Thoracic aorta (tissue), 2 donors: ENCODE measurements around the gene ARF3. TPM values are rescaled to one million over a fixed set of nuclear protein-coding genes. Genes with fewer than 3 reads are reported as not detected.
"Not testable (repeated sequence)": the region's sequence is repeated elsewhere in the genome, so short reads cannot be mapped to it uniquely, and the experiment has no call there.

Source experiments
- ATAC-seq: fragments of 150-250 bp; one replicate; pipeline ENCODE4 v1.8.0; 2017; ENCODE audit warnings: low read depth; ENCODE audit not compliant: insufficient number of reproducible peaks, low FRiP score
- DNase-seq: peaks from one replicate; pipeline ENCODE4 v3.0.0-alpha.2; 2020; ENCODE audit warnings: low spot score
- H3K27ac ChIP-seq, 2 donors: fragments of 200-600 bp; sonication (generic); 1 replicate in 1 of 2; 2 replicates in 1 of 2; pipeline ENCODE4 v1.5.1; 2016; ENCODE audit warnings: mild to moderate bottlenecking in 2 of 2, moderate library complexity in 2 of 2
- H3K27me3 ChIP-seq: fragments of 200-600 bp; sonication (generic); replicated peaks from 2 replicates; pipeline ENCODE4 v1.6.0; 2016; ENCODE audit warnings: mild to moderate bottlenecking; ENCODE audit not compliant: insufficient read depth
- H3K36me3 ChIP-seq: fragments of 200-600 bp; sonication (generic); one replicate; pipeline ENCODE4 v1.5.1; 2016
- H3K4me1 ChIP-seq, 2 donors: fragments of 200-600 bp; sonication (generic); 1 replicate in 1 of 2; 2 replicates in 1 of 2; pipeline versions ENCODE4 v1.5.1 to v1.6.0; 2016; ENCODE audit warnings: low read depth in 2 of 2, mild to moderate bottlenecking in 1 of 2; ENCODE audit not compliant: control insufficient read depth in 1 of 2
- H3K4me3 ChIP-seq: fragments of 200-600 bp; sonication (generic); 2 replicates; pipeline ENCODE4 v1.5.1; 2016; ENCODE audit warnings: mild to moderate bottlenecking
- H3K9me3 ChIP-seq: fragments of 200-600 bp; sonication (generic); 2 replicates; pipeline ENCODE4 v1.5.1; 2016
- CTCF ChIP-seq: fragments of 200-600 bp; sonication (generic); IDR thresholded peaks from one replicate; pipeline ENCODE4 v1.5.1; 2019; ENCODE audit warnings: antibody characterized with exemption
- total RNA-seq, 2 donors: library from RNA; depleted of rRNA; stranded (reverse); fragments of >200 nt; gene quantifications; one replicate each; pipeline versions ENCODE4 v1.1.0 to v1.2.3, GENCODE V29; 2016

Gene ARF3
- total RNA-seq, 2 donors from 2014 or later: 63.4 to 65.8 TPM

DNA sequence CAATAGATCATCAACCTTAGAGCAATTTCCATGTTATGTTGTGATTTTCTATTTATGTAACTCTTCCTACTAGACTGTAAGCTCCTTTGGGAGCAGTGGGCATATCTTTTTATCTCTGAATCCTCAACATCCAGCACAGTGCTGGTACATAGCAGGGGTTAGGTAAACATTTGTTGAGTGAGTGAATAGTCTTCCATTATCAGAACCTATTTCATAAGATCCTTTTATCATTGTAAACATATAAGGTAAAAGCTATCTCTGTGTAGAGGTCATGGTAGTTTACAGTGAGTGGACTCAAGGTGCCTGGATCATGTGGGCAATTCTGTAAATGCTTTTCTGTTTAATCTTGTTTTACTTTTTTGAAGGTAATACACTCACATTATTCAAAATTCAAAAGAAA lies 47.1 kb downstream of the ARF3 start:
- Histone ChIP-seq H3K27ac (no peak overlapping the region), H3K4me3 (no peak overlapping the region), H3K36me3 (no peaks in the 10 kb centered on the region), H3K4me1 (no peaks in the 10 kb centered on the region), H3K27me3 (no peaks in the 10 kb centered on the region), H3K9me3 (no peaks in the 10 kb centered on the region)
- DNase-seq (no peak), ATAC-seq (no peak)
- no peak for TF ChIP-seq CTCF

GRCh38 chr12:48909698-48910097 lies 47.6 kb downstream of the ARF3 start:
- H3K9me3 ChIP-seq, ATAC-seq, DNase-seq, H3K36me3 ChIP-seq, H3K27ac ChIP-seq, H3K4me1 ChIP-seq, H3K27me3 ChIP-seq, H3K4me3 ChIP-seq: not testable (repeated sequence)

GRCh38 chr12:48907245-48907644 lies 50.0 kb downstream of the ARF3 start:
- H3K27me3 ChIP-seq: no peaks in the 10 kb centered on the region
- H3K4me3 ChIP-seq: no peak overlapping the region
- H3K4me1 ChIP-seq: peaks cover 2 to 5% of the 10 kb centered on the region in 2 donors
- DNase-seq: no peak
- no peak for TF ChIP-seq CTCF
- H3K27ac ChIP-seq: no peak overlapping the region
- no peaks in the 10 kb centered on the region for H3K9me3 ChIP-seq
- ATAC-seq: no peak
- H3K36me3 ChIP-seq: no peaks in the 10 kb centered on the region

DNA sequence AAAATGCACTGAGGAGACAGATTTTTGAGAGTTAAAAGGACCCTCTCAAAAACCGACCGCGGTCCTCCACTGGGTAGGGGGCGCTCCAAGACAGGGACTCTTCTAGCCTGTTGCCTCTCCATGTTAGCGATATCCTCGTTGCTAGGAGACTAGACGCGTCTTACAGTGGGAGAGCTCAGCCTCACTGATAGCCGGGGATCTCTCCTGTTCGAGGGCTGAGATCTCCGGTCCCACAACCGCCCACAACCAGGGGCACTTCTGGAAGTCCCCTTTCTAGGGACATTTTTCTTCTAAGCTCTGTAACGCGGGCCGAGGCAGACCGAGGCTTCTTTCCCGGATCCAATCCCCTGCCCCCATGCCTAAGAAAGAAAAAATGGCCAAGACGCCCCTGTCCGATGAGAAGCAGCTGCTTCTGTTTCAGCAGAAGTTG lies 53.3 kb downstream of the ARF3 start:
- DNase-seq (no peak), ATAC-seq (peak; percentile 50)
- H3K4me1 ChIP-seq: peaks cover 2 to 5% of the 10 kb centered on the region in 2 donors
- H3K36me3 ChIP-seq: no peaks in the 10 kb centered on the region
- H3K4me3 ChIP-seq: peak overlapping the region; percentile 78
- no peak overlapping the region for H3K27ac ChIP-seq
- H3K9me3 ChIP-seq: no peaks in the 10 kb centered on the region
- no peaks in the 10 kb centered on the region for H3K27me3 ChIP-seq
- TF ChIP-seq CTCF: peak; percentile 30

DNA sequence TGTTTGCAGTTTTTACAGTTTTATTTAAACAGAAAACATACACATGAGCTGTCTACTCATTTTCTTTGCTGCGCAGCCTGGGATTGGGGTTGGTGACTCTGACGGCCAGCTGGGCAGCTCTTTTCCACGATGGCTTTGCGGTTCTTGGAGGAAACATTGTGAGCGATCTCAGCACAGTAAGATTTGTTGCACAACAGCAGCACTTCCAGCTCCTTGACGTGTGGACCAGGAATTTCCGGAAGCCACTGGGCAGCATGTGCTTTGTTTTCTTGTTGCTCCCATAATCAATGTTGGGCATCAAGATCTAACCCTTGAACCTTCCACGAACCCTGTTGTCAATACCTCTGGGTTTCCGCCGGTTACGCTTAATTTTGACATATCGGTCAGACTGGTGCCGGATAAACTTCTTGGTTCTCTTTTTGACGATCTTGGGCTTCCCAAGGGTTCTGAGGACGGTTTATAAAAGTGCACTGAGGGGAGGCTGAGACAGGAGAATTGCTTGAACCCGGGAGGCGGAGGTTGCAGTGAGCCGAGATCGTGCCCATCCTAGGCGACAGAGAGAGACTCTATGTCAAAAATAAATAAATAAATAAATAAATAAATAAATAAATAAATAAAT lies 53.8 kb downstream of the ARF3 start:
- no peak for TF ChIP-seq CTCF
- DNase-seq: no peak
- peak overlapping the region; percentile 78 for H3K4me3 ChIP-seq
- ATAC-seq: no peak
- H3K27ac ChIP-seq: no peak overlapping the region
- H3K36me3 ChIP-seq: no peaks in the 10 kb centered on the region
- no peaks in the 10 kb centered on the region for H3K27me3 ChIP-seq
- no peaks in the 10 kb centered on the region for H3K9me3 ChIP-seq
- H3K4me1 ChIP-seq: peaks cover 2 to 5% of the 10 kb centered on the region in 2 donors

- Histone ChIP-seq H3K27me3 (no peaks in the 10 kb centered on the region), H3K36me3 (no peaks in the 10 kb centered on the region), H3K4me1 (peaks cover 2 to 5% of the 10 kb centered on the region in 2 donors), H3K27ac (no peak overlapping the region), H3K4me3 (no peak overlapping the region), H3K9me3 (no peaks in the 10 kb centered on the region)
- no peak for TF ChIP-seq CTCF
- DNase-seq: no peak
- ATAC-seq: no peak
Measured at GRCh38 chr12:48901278-48901677, 56.0 kb downstream of the ARF3 start.
